Erythroblast (primary cell): ENCODE results near the gene PLEKHG7.

Experiments used
- DNase-seq, 2 experiments: peaks; one replicate each; lab custom pipeline; 2025; lab: John Stamatoyannopoulos, UW
- GATA1 ChIP-seq: IDR thresholded peaks from 2 replicates; pipeline ENCODE4 v1.6.1; 2011; ENCODE audit warnings: low read depth, mild to moderate bottlenecking, control low read depth, low read length, moderate library complexity
- POLR2A ChIP-seq: IDR thresholded peaks from 2 replicates; pipeline ENCODE4 v1.6.1; 2011; ENCODE audit warnings: mild to moderate bottlenecking, low read length

Gene PLEKHG7

GRCh38 chr12:92690601-92691000, 12.2 kb upstream of the PLEKHG7 start:
- TF ChIP-seq POLR2A (no peak), GATA1 (no peak)
- no peak for DNase-seq

- TF ChIP-seq POLR2A = no peak
- no peak for TF ChIP-seq GATA1
- no peak for DNase-seq
These were observed 7.7 kb upstream of the PLEKHG7 start for GRCh38 chr12:92695056-92695455.

- no peak for DNase-seq
- TF ChIP-seq POLR2A (no peak), GATA1 (no peak)
These were observed 7.2 kb upstream of the PLEKHG7 start for GRCh38 chr12:92695577-92695976.

GRCh38 chr12:92696216-92696615, 6.6 kb upstream of the PLEKHG7 start:
- TF ChIP-seq GATA1 (no peak), POLR2A (no peak)
- DNase-seq = no peak

GRCh38 chr12:92698474-92698873, 4.3 kb upstream of the PLEKHG7 start:
- TF ChIP-seq POLR2A (no peak), GATA1 (no peak)

GRCh38 chr12:92701441-92701840, 1.3 kb upstream of the PLEKHG7 start:
- DNase-seq = no peak
- TF ChIP-seq POLR2A = no peak
- no peak for TF ChIP-seq GATA1

More at GRCh38 chr12:92698474-92698873, 4.3 kb upstream of the PLEKHG7 start:
- no peak for DNase-seq

- no peak for DNase-seq
- no peak for TF ChIP-seq GATA1
- no peak for TF ChIP-seq POLR2A
These were observed 997 bp downstream of the PLEKHG7 start for GRCh38 chr12:92703786-92704185.

GRCh38 chr12:92706594-92706993, 3.8 kb downstream of the PLEKHG7 start:
- no peak for TF ChIP-seq GATA1
- TF ChIP-seq POLR2A = no peak
- DNase-seq = no peak

GRCh38 chr12:92707926-92708325, 5.1 kb downstream of the PLEKHG7 start:
- TF ChIP-seq POLR2A = no peak
- no peak for TF ChIP-seq GATA1

GRCh38 chr12:92715625-92716024, 12.8 kb downstream of the PLEKHG7 start:
- no peak for DNase-seq
- no peak for TF ChIP-seq POLR2A
- TF ChIP-seq GATA1 = no peak

More at GRCh38 chr12:92707926-92708325, 5.1 kb downstream of the PLEKHG7 start:
- no peak for DNase-seq

- peak in 1 of 2 experiments; percentile 32 for DNase-seq
- TF ChIP-seq POLR2A = no peak
- no peak for TF ChIP-seq GATA1
These were observed 14.4 kb downstream of the PLEKHG7 start for GRCh38 chr12:92717202-92717601.

GRCh38 chr12:92718483-92718990, 15.7 kb downstream of the PLEKHG7 start:
- no peak for DNase-seq
- no peak for TF ChIP-seq GATA1

GRCh38 chr12:92719674-92720073, 16.9 kb downstream of the PLEKHG7 start:
- no peak for TF ChIP-seq POLR2A
- TF ChIP-seq GATA1 = no peak
- no peak for DNase-seq

- no peak for TF ChIP-seq POLR2A
- no peak for TF ChIP-seq GATA1
- DNase-seq = no peak
These were observed 18.3 kb downstream of the PLEKHG7 start for GRCh38 chr12:92721130-92721529.

GRCh38 chr12:92721656-92722055, 18.9 kb downstream of the PLEKHG7 start:
- DNase-seq = no peak
- TF ChIP-seq POLR2A = no peak
- no peak for TF ChIP-seq GATA1
